OCI-LY3 (cell line): Measurements from ENCODE around the gene SBNO2.

Experiments used
- H2AFZ ChIP-seq: fragments of 200-600, 300-600 bp; shearing (Covaris generic); 2 replicates; pipeline ENCODE4 v1.6.0; 2014; ENCODE audit warnings: antibody characterized with exemption, low read depth, low read length
- H3K27ac ChIP-seq: fragments of 200-600, 300-600 bp; sonication (generic); 2 replicates; pipeline ENCODE4 v1.5.1; 2014; ENCODE audit warnings: mild to moderate bottlenecking, low read length, moderate library complexity, mixed read lengths
- H3K27me3 ChIP-seq: fragments of 200-600, 300-600 bp; sonication (generic); 2 replicates; pipeline ENCODE4 v1.6.1; 2014; ENCODE audit warnings: low read depth, low read length, mixed read lengths
- H3K36me3 ChIP-seq: fragments of 200-600, 300-600 bp; sonication (generic); replicated peaks from 2 replicates; pipeline ENCODE3; 2014; ENCODE audit warnings: low read depth, low read length, mixed read lengths
- H3K4me1 ChIP-seq: fragments of 300-600, 200-600 bp; sonication (generic); 2 replicates; pipeline ENCODE4 v1.6.1; 2014; ENCODE audit warnings: low read length, mixed read lengths
- H3K4me2 ChIP-seq: fragments of 200-600, 300-600 bp; sonication (generic); 2 replicates; pipeline ENCODE4 v1.6.1; 2014; ENCODE audit warnings: low read length, mixed read lengths
- H3K4me3 ChIP-seq: fragments of 300-600, 200-600 bp; sonication (generic); 2 replicates; pipeline ENCODE4 v1.5.1; 2014; ENCODE audit warnings: antibody characterized with exemption, mild to moderate bottlenecking, low read length, moderate library complexity
- H3K79me2 ChIP-seq: fragments of 300-600, 200-600 bp; shearing (Covaris generic); 2 replicates; pipeline ENCODE4 v1.6.1; 2014; ENCODE audit warnings: mild to moderate bottlenecking, low read length, mixed read lengths
- H3K9ac ChIP-seq: fragments of 300-600, 200-600 bp; shearing (Covaris generic); 2 replicates; pipeline ENCODE4 v1.6.0; 2014; ENCODE audit warnings: mild to moderate bottlenecking, low read length, moderate library complexity
- H3K9me3 ChIP-seq: fragments of 200-600, 300-600 bp; shearing (Covaris generic); 2 replicates; pipeline ENCODE4 v1.6.1; 2014; ENCODE audit warnings: low read length, mixed read lengths; ENCODE audit not compliant: insufficient read depth
- H4K20me1 ChIP-seq: fragments of 200-600, 300-600 bp; sonication (generic); 2 replicates; pipeline ENCODE4 v1.6.1; 2016; ENCODE audit warnings: low read length, mixed read lengths; ENCODE audit not compliant: insufficient read depth
- EZH2phosphoT487 ChIP-seq: fragments of 200-600 bp; shearing (Covaris generic); IDR thresholded peaks from 2 replicates; pipeline ENCODE4 v1.6.1; 2018; ENCODE audit warnings: antibody characterized with exemption, mixed run types, low read depth
- TF ChIP-seq, protein P1 (sequence below): fragments of 200-600, 300-600 bp; sonication (generic); IDR thresholded peaks from 2 replicates; pipeline ENCODE4 v1.5.1; 2014; ENCODE audit warnings: antibody characterized with exemption, low read length, low read depth

SBNO2 gene

DNA sequence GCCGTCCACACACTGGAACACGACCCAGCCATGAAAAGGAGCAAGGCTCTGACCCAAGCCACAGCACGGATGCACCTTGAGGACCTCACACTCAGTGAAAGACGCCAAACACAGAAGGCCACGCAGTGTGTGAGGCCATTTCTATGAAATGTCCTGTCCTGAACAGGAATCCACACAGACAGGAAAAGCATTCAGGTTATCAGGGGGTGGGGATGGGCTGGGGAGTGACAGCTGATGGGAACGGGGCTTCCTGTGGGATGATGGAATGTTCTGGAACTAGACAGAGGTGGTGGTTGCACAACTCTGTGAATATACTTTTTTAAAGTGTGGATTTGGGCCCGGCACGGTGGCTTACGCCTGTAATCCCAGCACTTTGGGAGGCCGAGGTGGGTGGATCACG is 39.6 kb downstream of the SBNO2 start:
- TF ChIP-seq EZH2phosphoT487 = no peak
- TF ChIP-seq, protein P1, sequence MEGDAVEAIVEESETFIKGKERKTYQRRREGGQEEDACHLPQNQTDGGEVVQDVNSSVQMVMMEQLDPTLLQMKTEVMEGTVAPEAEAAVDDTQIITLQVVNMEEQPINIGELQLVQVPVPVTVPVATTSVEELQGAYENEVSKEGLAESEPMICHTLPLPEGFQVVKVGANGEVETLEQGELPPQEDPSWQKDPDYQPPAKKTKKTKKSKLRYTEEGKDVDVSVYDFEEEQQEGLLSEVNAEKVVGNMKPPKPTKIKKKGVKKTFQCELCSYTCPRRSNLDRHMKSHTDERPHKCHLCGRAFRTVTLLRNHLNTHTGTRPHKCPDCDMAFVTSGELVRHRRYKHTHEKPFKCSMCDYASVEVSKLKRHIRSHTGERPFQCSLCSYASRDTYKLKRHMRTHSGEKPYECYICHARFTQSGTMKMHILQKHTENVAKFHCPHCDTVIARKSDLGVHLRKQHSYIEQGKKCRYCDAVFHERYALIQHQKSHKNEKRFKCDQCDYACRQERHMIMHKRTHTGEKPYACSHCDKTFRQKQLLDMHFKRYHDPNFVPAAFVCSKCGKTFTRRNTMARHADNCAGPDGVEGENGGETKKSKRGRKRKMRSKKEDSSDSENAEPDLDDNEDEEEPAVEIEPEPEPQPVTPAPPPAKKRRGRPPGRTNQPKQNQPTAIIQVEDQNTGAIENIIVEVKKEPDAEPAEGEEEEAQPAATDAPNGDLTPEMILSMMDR = no peak
- peaks cover 29% of the 10 kb centered on the region; the same call in 1 of the 2 replicates for H4K20me1 ChIP-seq
- H3K4me2 ChIP-seq = no peak overlapping the region
- H3K27ac ChIP-seq = no peak overlapping the region
- H3K9ac ChIP-seq = no peak overlapping the region
- peaks cover 27% of the 10 kb centered on the region; the same call in 1 of the 2 replicates for H3K79me2 ChIP-seq
- H2AFZ ChIP-seq = no peak overlapping the region
- H3K36me3 ChIP-seq = peaks cover 6% of the 10 kb centered on the region
- no peak overlapping the region for H3K4me3 ChIP-seq
- H3K4me1 ChIP-seq = peaks cover 29% of the 10 kb centered on the region
- no peaks in the 10 kb centered on the region for H3K27me3 ChIP-seq
- no peaks in the 10 kb centered on the region for H3K9me3 ChIP-seq

DNA sequence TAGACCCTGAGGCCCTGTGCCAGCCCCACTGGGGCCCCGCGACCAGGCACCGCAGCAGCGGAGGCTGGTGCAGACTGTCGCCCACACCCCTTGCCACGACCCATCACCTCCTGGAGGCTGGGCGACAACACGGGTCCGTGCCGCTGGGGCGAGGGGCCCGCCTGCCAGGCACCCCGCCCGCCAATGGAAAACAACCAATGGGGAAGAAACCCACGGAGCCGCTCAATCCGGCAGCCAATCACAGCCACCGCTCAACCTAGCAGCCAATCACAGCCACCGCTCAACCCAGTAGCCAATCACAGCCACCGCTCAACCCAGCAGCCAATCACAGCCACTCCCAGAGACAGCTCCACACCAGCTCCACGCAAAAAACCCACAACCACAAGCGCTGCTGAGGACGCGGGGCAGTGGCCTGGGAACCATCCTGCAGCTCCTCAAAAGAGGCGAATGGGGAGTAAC is 40.6 kb downstream of the SBNO2 start:
- no peaks in the 10 kb centered on the region for H3K27me3 ChIP-seq
- no peaks in the 10 kb centered on the region for H3K36me3 ChIP-seq
- peaks cover 25% of the 10 kb centered on the region; the same call in 1 of the 2 replicates for H4K20me1 ChIP-seq
- peak overlapping the region; percentile 70 for H3K27ac ChIP-seq
- H3K9me3 ChIP-seq = no peaks in the 10 kb centered on the region
- H3K4me1 ChIP-seq = peaks cover 29% of the 10 kb centered on the region
- peak overlapping the region; percentile 79 for H3K9ac ChIP-seq
- no peak overlapping the region for H2AFZ ChIP-seq
- H3K79me2 ChIP-seq = peaks cover 30% of the 10 kb centered on the region; the same call in 1 of the 2 replicates
- TF ChIP-seq, protein P1 = no peak
- no peak for TF ChIP-seq EZH2phosphoT487
- peak overlapping the region; percentile 86 for H3K4me2 ChIP-seq
- peak overlapping the region; percentile 82 for H3K4me3 ChIP-seq

DNA sequence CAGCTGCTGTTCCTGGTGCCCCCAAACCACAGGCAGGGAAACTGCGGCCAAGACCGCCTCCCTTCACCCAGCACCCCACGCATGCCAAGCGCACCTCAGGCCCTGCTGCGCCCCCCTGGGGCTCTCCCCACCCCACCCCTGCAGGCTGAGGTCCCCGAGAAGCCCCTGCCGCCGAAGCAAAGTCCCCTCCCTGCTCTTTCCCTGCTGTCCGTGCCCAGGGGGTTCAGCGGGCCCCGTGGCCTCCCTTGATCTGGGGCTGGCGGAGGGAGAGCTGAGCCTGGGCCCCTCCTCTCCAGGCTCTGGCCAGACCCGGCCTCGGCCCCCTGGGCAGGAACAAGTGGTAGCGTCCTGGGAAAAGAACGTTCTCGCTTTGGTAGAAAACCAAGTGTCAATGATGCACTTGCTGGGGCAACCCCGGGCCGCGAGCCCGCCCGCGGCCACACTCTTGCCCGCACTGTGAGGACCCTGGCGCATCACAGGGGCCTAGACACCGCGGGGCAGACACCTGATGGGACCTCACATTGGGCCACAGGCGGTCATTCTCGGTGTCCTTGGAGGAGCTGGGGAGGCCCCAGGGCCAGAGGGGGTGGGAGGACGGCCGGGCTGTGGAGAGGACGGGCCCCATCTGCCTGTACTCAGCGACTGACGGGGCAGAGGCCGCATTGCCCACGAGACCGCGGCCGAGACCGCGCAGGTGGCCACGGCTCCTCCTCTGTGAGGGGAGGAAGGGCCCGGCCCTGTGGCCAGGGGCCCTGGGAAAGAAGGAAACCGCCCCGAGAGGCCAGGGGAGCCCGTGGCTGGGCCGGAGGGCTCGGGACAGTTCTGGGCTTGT is 41.3 kb downstream of the SBNO2 start:
- Histone ChIP-seq H3K9ac (peak overlapping the region; percentile 79), H2AFZ (no peak overlapping the region), H3K4me3 (peak overlapping the region; percentile 82), H3K79me2 (peaks cover 30% of the 10 kb centered on the region; the same call in 1 of the 2 replicates), H3K36me3 (peaks cover 3% of the 10 kb centered on the region), H3K9me3 (no peaks in the 10 kb centered on the region), H4K20me1 (peaks cover 25% of the 10 kb centered on the region; the same call in 1 of the 2 replicates), H3K27me3 (no peaks in the 10 kb centered on the region), H3K27ac (peak overlapping the region; percentile 70), H3K4me2 (peak overlapping the region; percentile 86), H3K4me1 (peaks cover 29% of the 10 kb centered on the region)
- TF ChIP-seq, protein P1 = no peak
- TF ChIP-seq EZH2phosphoT487 = no peak
